ENCODE data around the gene BLVRA. TPM values are rescaled to one million over a fixed set of nuclear protein-coding genes. Genes with fewer than 3 reads are reported as not detected.
A peak's percentile ranks its signal among the peaks of the same experiment; 100 is the strongest.
"Not testable (repeated sequence)": the region's sequence is repeated elsewhere in the genome, so short reads cannot be mapped to it uniquely, and the experiment has no call there.

The BLVRA gene
- total RNA-seq, 4 donors from 2014 or later, result 84.8 to 102 (median 92.8) TPM

DNA sequence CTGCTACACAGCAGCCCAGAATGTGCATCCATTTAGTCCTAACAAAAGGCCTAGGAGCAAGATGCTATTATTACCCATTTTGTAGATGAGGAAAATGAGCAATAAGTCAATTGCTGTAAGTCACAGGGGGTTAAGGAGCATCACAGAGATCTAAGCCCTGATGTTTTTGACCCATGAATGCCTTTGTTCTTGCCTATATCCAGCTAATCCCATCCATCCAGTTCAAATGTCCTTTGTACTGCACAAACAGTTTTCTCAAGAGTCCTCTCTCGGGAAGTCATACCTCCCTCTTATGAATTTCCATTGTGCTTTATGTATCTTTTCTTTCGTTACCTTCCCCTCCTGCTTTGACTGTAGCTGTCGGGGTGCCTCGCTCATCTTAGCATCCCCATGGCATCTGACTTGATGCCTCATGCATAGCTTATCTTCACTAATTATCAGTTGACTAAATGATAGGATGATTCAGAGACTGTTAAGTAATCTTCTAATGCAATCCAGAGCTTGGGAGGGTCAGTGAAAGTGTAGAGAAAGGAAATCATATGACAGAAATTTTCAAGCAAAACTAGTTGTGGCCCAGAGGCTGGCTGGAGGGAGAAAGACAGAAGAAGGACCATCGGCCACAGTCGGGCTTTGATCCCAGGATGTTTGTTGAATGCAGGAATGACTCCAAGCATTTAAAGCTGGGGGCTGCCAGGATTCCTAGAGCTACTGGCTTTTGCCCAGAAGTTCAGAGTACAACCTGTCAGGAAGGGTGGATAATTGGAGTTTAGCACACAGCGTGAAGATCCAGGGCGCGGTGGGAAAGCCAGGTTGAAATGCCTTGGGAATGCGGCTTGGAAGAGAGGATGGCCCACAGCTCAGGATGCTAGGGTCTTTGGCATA is 23.5 kb downstream of the BLVRA start:
- DNase-seq (ENCODE audit: extremely low spot score), result no peak
- H3K4me1 ChIP-seq, result peaks cover 0 to 56% (median 53%) of the 10 kb centered on the region in 4 donors
- 67% methylated on average over 10 of the region's 10 CpGs for WGBS
- intact Hi-C loops (cut with DNase I), result no loop called here
- no peak overlapping the region for H3K4me3 ChIP-seq
- H3K9me3 ChIP-seq, result no peaks in the 10 kb centered on the region
- H3K27me3 ChIP-seq, result no peaks in the 10 kb centered on the region
- H3K36me3 ChIP-seq, result peaks cover 0 to 9% (median 6%) of the 10 kb centered on the region in 4 donors
- TF ChIP-seq EP300 (IDR thresholded peaks at IDR 0.05) (no peak), POLR2AphosphoS5 (IDR thresholded peaks at IDR 0.05) (peak in 1 of 2 donors; percentile 23)
- peak overlapping the region in 3 of 4 donors; percentile 15 to 49 (median 16) for H3K27ac ChIP-seq (replicated peaks in 1 of 4)

DNA sequence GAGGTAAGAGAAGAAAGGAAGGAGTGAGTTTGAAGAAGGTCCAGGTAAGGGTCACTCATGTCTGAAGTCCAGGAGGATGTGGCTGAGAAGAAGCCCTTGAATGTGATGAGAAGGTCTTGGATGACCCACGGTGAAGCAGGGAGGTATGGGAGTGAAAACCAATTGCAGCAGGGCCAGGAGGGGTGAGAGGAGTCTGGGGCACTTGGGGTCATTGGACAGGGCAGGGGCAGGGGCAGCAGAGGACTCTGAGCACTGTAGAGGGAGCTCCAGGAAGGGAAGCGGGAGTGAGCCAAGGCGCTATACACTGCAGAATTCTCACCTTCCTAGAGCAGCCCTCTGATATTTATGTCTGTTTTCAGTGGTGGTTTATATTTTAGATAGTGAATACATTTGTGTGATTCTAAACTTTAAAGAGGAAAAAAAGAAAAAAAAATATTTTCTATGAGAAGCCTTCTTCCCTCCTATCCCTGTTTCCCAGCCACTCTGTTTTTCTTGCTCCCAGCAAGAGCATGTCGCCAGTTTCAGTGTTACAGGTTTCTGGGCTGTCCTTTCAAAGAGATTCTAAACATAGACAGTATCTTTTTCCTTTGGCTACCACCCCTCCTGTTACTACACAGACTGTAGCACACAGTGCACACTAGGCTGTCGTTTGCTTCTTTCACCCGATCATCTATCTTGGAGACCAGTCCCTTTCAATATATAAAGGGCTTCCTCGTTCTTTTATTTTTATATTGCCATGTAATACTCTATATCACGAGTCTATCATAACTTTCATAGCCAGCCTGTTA is 24.5 kb downstream of the BLVRA start:
- WGBS, result 82% methylated on average over 8 of the region's 8 CpGs
- TF ChIP-seq POLR2A (IDR thresholded peaks at IDR 0.05; ENCODE audit: low read depth), result no peak
- TF ChIP-seq, protein P1, sequence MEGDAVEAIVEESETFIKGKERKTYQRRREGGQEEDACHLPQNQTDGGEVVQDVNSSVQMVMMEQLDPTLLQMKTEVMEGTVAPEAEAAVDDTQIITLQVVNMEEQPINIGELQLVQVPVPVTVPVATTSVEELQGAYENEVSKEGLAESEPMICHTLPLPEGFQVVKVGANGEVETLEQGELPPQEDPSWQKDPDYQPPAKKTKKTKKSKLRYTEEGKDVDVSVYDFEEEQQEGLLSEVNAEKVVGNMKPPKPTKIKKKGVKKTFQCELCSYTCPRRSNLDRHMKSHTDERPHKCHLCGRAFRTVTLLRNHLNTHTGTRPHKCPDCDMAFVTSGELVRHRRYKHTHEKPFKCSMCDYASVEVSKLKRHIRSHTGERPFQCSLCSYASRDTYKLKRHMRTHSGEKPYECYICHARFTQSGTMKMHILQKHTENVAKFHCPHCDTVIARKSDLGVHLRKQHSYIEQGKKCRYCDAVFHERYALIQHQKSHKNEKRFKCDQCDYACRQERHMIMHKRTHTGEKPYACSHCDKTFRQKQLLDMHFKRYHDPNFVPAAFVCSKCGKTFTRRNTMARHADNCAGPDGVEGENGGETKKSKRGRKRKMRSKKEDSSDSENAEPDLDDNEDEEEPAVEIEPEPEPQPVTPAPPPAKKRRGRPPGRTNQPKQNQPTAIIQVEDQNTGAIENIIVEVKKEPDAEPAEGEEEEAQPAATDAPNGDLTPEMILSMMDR (IDR thresholded peaks at IDR 0.05), result no peak
- TF ChIP-seq EP300 (IDR thresholded peaks at IDR 0.05), result no peak
- TF ChIP-seq POLR2AphosphoS5 (IDR thresholded peaks at IDR 0.05), result no peak
- Histone ChIP-seq H3K27me3 (no peaks in the 10 kb centered on the region), H3K9me3 (no peaks in the 10 kb centered on the region), H3K36me3 (peaks cover 0 to 12% (median 9%) of the 10 kb centered on the region in 4 donors), H3K4me1 (peaks cover 0 to 56% (median 53%) of the 10 kb centered on the region in 4 donors), H3K4me3 (no peak overlapping the region), H3K27ac (replicated peaks in 1 of 4) (peak overlapping the region in 2 of 4 donors; percentile 15 to 49)
- no peak for DNase-seq (ENCODE audit: extremely low spot score)
- intact Hi-C loops (cut with DNase I), result no loop called here

DNA sequence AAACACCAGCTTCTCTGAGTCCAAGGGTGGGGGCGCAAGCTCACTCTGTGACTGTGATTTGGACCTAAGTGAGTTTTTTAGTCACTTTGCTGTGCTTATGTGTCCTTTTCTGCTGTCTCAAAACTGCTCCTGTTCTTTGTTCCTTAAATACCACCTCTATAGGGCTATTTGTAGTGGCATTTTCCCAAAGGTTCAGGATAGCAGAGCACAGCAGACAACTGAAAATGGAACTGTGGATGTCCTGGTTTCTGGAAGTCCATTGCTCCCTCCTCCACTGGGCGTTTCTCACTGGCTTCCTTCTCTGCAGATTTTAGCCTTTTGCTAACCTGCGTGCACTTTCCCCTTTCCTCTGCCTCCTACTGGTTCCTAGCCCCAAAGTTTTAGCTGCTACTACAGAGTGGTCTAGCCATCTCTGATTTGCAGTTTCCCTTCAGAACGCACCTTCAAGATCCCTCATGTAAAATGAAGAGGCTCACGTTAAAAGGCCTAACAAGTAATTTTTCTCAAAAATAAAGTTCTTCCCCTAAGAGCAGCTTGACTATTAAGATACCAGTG is 25.6 kb downstream of the BLVRA start:
- Histone ChIP-seq H3K4me1 (peaks cover 0 to 56% (median 53%) of the 10 kb centered on the region in 4 donors), H3K36me3 (peaks cover 9 to 23% (median 18%) of the 10 kb centered on the region in 4 donors), H3K27me3 (no peaks in the 10 kb centered on the region), H3K9me3 (no peaks in the 10 kb centered on the region), H3K4me3 (no peak overlapping the region), H3K27ac (replicated peaks in 1 of 4) (peak overlapping the region in 3 of 4 donors; percentile 36 to 72 (median 69))
- no peak for TF ChIP-seq POLR2AphosphoS5 (IDR thresholded peaks at IDR 0.05)
- TF ChIP-seq, protein P1 (IDR thresholded peaks at IDR 0.05), result no peak
- no peak for TF ChIP-seq POLR2A (IDR thresholded peaks at IDR 0.05; ENCODE audit: low read depth)
- TF ChIP-seq EP300 (IDR thresholded peaks at IDR 0.05), result no peak
- intact Hi-C loops (cut with DNase I), result no loop called here
- 91% methylated on average over 5 of the region's 5 CpGs for WGBS
- DNase-seq (ENCODE audit: extremely low spot score), result no peak

DNA sequence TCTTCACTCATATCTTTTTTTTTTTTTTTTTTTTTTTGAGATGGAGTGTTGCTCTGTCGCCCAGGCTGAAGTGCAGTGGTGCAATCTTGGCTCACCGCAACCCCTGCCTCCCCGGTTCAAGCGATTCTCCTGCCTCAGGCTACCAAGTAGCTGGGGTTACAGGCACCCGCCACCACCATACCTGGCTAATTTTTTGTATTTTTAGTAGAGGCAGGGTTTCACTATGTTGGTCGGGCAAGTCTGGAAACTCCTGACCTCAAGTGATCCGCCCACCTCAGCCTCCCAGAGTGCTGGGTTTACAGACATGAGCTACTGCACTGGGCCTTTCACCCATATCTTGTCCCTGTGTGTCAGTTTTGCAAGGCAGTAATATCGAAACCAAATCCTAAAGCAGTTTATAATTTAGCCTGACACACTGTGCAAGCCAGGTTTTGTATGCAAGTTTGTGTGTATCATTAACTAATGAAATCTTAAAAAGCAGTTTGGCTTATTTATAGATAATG is 26.2 kb downstream of the BLVRA start:
- intact Hi-C loops (cut with DNase I); DNase-seq (ENCODE audit: extremely low spot score); H3K27me3 ChIP-seq; H3K4me3 ChIP-seq; H3K9me3 ChIP-seq: not testable (repeated sequence)
- Histone ChIP-seq H3K27ac (replicated peaks in 1 of 4) (peak overlapping the region; percentile 36 to 72 (median 66)), H3K36me3 (peaks cover 13 to 28% (median 23%) of the 10 kb centered on the region in 4 donors), H3K4me1 (peaks cover 0 to 56% (median 53%) of the 10 kb centered on the region in 4 donors)
- 76% methylated on average over 8 of the region's 8 CpGs for WGBS

DNA sequence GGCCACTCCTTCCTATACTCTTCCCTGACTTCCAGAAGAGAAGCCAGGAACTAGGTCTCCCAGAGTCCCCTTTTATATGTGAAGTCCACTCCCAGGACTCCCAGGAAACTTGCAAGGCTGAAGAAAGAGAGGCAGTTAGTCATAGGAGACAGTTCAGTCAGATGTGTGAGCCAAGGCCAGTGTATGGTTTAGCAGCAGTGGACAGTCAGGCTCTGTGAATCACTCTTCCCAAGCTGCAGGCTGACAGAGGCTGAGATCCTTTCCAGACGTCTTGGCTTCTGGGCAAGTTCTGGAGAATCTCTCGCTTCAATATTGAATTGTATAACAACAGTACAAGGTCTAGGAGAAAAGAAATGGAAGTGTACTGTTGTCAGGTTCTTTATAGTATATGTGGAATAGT is 26.9 kb downstream of the BLVRA start:
- TF ChIP-seq POLR2A (IDR thresholded peaks at IDR 0.05; ENCODE audit: low read depth) (no peak), EP300 (IDR thresholded peaks at IDR 0.05) (no peak), POLR2AphosphoS5 (IDR thresholded peaks at IDR 0.05) (peak; percentile 92)
- TF ChIP-seq, protein P1 (IDR thresholded peaks at IDR 0.05), result no peak
- DNase-seq (ENCODE audit: extremely low spot score), result no peak
- WGBS, result 34% methylated on average over 2 of the region's 2 CpGs
- Histone ChIP-seq H3K27ac (replicated peaks in 1 of 4) (peak overlapping the region; percentile 36 to 72 (median 66)), H3K4me1 (peaks cover 0 to 61% (median 58%) of the 10 kb centered on the region in 4 donors), H3K27me3 (no peaks in the 10 kb centered on the region), H3K4me3 (no peak overlapping the region), H3K9me3 (no peaks in the 10 kb centered on the region), H3K36me3 (peaks cover 15 to 28% (median 22%) of the 10 kb centered on the region in 4 donors)
- intact Hi-C loops (cut with DNase I), result no loop called here
